GM19351 (cell line): ENCODE data around the gene GRM7.

Source experiments
- ATAC-seq: cut with Tn5 transposase; IDR thresholded peaks from one replicate; pipeline ENCODE4 v1.9.1; 2021; ENCODE audit warnings: mild to moderate bottlenecking, moderate library complexity; ENCODE audit not compliant: unreplicated experiment

GRM7 gene

DNA sequence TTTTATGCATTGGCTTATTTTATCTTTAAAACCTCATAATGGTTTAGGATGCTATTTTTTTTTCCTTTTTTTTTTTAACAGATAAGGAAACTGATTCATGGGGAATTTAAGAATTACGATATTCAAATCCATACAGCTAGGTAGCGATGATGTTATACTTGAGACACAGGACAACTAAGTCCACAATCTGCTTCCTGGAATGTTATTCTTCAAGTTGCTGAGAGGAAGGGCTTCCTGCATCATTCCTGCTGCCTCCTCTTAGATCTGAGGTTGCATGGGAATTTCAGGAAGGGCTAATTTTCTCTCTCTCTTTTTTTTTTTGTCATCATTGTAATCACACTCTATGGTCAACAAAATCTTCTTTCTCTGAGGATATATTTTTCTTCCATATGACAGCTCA lies 595.5 kb downstream of the GRM7 start:
- no peak for ATAC-seq

- peak; percentile 88 for ATAC-seq
These were observed 600.4 kb downstream of the GRM7 start for GRCh38 chr3:7461202-7461825.

GRCh38 chr3:7469866-7470265 lies 609.0 kb downstream of the GRM7 start:
- ATAC-seq: no peak

- no peak for ATAC-seq
These were observed 623.7 kb downstream of the GRM7 start for GRCh38 chr3:7484636-7485035.

GRCh38 chr3:7487763-7488162 lies 626.8 kb downstream of the GRM7 start:
- no peak for ATAC-seq

- no peak for ATAC-seq
These were observed 628.5 kb downstream of the GRM7 start for GRCh38 chr3:7489417-7489816.

- ATAC-seq: no peak
These were observed 637.8 kb downstream of the GRM7 start for GRCh38 chr3:7498715-7499114.

- ATAC-seq: no peak
These were observed 642.5 kb downstream of the GRM7 start for GRCh38 chr3:7503431-7503830.

DNA sequence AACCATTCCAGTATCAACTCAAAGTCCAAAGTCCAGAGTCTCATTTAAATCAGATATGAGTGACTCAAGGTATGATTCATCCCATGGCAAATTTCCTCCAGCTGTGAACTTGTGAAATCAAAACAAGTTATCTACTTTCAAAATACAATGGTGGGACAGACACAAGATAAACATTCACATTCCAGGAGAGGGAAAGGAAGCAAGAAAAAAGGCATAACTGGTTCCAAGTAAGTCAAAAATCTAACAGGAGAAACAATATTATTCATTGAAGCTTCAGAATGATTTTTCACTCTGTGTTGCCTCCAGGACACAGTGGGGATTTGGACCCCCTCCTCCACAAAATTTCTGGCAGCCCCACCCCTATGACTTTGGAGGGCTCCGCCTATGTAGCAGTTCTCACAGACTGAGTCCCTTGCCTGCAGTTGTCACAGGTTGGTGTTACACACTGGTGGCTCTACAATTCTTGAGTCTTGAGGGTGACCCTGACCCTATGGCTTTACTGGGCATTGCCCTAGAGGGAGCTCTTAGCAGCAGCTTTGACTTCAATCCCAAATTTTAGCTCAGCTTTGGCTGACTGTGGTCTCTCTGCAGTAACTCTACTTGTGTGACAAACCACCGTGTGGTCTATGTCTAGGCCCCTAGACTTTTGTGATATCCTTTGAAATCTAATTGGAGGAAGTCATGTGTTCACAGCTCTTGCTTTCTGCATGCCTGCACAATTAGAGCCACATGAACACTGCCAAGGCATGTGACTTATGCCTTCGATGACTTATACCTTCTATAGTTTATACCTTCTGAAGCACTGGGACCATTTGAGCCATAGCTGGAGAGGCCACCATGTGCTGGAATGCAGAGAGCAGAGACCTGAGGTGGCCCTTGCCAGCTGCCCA lies 644.2 kb downstream of the GRM7 start:
- ATAC-seq: no peak

GRCh38 chr3:7506606-7507180 lies 645.8 kb downstream of the GRM7 start:
- no peak for ATAC-seq

DNA sequence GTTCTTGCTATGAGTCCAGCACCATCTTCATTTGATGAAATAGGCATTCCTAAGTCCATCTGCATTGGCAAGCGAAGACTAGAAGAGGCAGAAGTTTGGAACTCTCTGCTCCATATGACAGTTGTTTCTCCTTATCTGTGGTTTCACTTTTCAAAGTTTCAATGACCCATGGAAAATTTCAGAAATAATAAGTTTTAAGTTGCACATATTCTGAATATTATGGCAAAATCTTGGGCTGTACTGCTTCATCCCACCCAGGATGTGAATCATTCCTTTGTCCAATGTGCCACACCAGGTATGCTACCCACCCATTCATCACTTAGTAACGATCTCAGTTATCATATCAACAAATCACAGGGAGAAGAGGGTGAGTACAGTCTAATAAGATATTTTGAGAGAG lies 647.9 kb downstream of the GRM7 start:
- no peak for ATAC-seq

DNA sequence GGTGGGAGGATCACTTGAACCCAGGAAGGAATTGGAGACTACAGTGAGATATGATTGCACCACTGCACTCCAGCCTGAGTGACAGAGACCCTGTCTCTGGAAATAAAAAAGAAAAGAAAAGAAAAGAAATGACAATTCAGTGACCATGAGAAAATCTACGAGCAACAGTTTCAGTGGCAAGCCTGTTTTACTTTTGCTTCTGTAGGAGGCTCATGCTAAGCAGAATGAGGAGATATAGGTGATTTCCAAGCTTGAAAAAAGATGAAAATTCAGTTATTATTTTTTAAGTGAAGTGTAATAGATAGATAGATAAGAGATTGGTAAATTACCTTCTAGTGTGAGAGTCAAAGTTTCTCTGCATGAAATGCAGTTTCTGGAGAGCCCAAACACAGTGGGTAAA lies 651.1 kb downstream of the GRM7 start:
- no peak for ATAC-seq

DNA sequence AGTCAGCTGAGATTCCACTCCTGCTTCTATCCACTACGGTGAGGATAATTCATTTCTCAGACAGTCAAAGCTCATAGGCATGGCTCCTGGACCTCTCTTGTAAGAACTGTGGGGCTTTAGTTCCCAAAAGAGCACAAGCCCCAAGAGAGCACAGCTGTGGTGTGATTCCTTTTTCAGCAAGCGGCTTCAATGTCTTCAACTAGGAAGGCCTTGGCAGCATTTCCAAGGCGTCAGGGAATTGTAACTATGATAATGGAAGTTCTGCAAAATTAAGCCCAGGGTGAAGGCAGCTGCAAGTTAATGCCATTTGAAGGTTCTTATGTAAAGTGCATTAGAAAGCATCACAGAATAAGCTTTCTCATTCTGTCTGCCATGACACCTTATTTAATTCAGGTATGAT lies 657.1 kb downstream of the GRM7 start:
- ATAC-seq: no peak

GRCh38 chr3:7518456-7518855 lies 657.5 kb downstream of the GRM7 start:
- ATAC-seq: no peak

GRCh38 chr3:7520059-7520458 lies 659.1 kb downstream of the GRM7 start:
- ATAC-seq: no peak

- ATAC-seq: no peak
These were observed 659.7 kb downstream of the GRM7 start for GRCh38 chr3:7520593-7520992.

GRCh38 chr3:7536510-7536909 lies 675.6 kb downstream of the GRM7 start:
- no peak for ATAC-seq

DNA sequence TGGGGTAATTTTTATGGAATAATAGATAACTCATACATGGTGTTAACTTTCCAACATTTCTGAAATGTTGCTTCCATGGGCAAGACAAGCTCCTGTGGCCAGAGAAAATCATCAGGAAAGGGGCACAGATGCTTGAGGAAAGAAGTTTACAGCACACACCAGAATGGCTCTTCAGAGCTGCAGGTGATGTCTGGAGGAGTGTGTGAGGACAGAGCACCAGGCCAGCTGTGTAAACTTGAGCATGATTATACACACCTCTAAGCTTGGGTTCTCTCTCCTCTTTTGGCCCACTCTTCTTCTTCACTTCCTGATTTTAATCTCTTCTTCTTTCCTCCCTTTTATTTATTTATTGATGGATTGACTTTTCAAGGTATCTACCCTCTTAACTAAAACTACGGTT lies 676.0 kb downstream of the GRM7 start:
- no peak for ATAC-seq

DNA sequence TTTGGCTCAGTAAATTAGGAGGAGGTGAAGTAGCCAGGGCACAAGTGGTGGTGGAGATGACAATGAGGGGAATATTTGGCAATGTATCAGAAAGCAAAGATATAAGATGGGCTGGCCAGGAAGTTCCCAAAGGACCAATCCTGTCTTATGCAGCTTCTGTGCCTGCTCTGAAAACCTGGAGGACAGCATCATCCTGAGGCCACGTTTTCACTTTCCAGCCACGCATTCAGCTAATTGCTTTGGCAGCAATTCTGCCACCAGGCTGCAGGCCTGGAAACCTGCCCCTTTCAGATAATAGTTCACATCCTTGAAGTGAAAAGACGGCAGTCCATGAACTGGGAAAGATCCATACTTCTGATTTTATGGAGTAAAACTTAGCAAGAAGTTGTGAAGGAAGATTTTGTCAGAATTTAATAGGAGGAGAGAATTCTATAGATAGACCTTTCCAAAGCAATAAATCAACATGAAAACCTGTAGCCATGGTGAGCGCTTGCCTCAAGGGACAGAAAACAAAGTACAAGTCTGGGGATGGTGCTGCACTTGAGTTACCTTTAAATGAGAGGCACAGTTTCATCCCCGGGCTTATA lies 682.5 kb downstream of the GRM7 start:
- ATAC-seq: no peak

- no peak for ATAC-seq
These were observed 684.4 kb downstream of the GRM7 start for GRCh38 chr3:7545334-7545733.

DNA sequence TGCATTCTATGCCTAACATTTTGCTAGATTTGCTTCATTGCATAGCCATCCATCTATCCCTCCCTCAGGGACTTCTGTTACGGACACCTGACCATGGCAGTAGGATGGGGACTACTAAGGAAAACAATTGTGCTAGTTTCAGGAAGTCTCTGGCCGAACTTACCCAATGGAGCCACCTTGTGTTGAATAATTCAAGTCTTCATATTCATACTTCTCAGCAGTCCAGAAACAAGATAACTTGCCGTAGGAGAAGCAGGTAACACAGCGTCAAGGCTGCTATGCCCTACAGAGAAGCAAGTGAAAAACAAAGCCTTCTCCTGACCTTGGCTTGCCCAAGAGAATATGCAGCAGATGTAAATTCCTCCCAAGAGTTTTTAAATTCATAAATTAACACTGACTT lies 685.3 kb downstream of the GRM7 start:
- ATAC-seq: no peak

DNA sequence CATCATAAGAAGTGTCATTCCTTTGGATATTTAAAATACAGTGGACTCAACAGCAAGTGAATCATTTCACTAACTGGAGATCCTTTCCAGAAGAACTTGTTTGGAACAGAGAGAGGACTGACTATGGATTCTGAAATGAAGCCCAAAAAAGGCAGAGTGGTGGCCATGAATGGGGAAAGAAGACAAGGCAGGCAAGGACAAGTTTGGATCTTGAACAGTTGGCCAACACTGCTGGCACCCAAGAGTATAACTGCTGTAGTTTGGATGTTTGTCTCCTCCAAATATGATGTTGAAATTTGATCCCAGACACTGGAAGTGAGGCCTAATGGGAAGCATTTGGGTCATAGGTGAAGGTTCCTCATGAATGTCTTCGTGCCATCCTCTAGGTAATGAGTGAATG lies 686.9 kb downstream of the GRM7 start:
- ATAC-seq: no peak
